ENCODE measurements around the gene DLGAP4. TPM values are rescaled to one million over a fixed set of nuclear protein-coding genes. Genes with fewer than 3 reads are reported as not detected.

Gene DLGAP4
- total RNA-seq, 1 experiment from 2014 or later, result 80.3 TPM

GRCh38 chr20:36565520-36565919 lies 259.4 kb downstream of the DLGAP4 start:
- CTCF ChIA-PET, result interaction anchor here (2.4 kb wide), 1 partner anchor 8 kb away, joined by 9 read pairs; no protein-coding TSS in a partner anchor
- no peak overlapping the region for H3K27ac Mint-ChIP-seq (ENCODE audit: low read depth, unreplicated experiment)

GRCh38 chr20:36569847-36570429 lies 263.8 kb downstream of the DLGAP4 start:
- intact Hi-C loops (cut with micrococcal nuclease), result no loop called here
- Mint-ChIP-seq H3K9me3 (ENCODE audit: unreplicated experiment) (peaks cover 5% of the 10 kb centered on the region), H3K36me3 (ENCODE audit: insufficient read depth, unreplicated experiment) (no peaks in the 10 kb centered on the region), H3K4me3 (ENCODE audit: unreplicated experiment) (no peak overlapping the region), H3K27ac (ENCODE audit: low read depth, unreplicated experiment) (no peak overlapping the region), H3K27me3 (ENCODE audit: insufficient read depth, unreplicated experiment) (no peaks in the 10 kb centered on the region), H3K4me1 (ENCODE audit: insufficient read depth, unreplicated experiment) (peaks cover 6% of the 10 kb centered on the region)
- ChIA-PET CTCF (interaction anchor here (0.7 to 1.1 kb wide), 3 partner anchors 28 to 370 kb away, joined by 3 to 5 read pairs (median 4); no protein-coding TSS in a partner anchor), POLR2A (interaction anchor here (0.7 kb wide), 2 partner anchors 24 to 292 kb away, joined by 3 read pairs; no protein-coding TSS in a partner anchor)
- TF ChIP-seq CTCF (IDR thresholded peaks at IDR 0.05; ENCODE audit: unreplicated experiment), result no peak
- BruUV-seq (replicated peaks), result no TSS peak
- DNase-seq (ENCODE audit: unreplicated experiment), result peak; percentile 28

More at GRCh38 chr20:36565520-36565919, 259.4 kb downstream of the DLGAP4 start:
- intact Hi-C loops (cut with micrococcal nuclease), result no loop called here
- Mint-ChIP-seq H3K4me1 (ENCODE audit: insufficient read depth, unreplicated experiment) (no peaks in the 10 kb centered on the region), H3K36me3 (ENCODE audit: insufficient read depth, unreplicated experiment) (no peaks in the 10 kb centered on the region), H3K27me3 (ENCODE audit: insufficient read depth, unreplicated experiment) (no peaks in the 10 kb centered on the region), H3K4me3 (ENCODE audit: unreplicated experiment) (no peak overlapping the region), H3K9me3 (ENCODE audit: unreplicated experiment) (peaks cover 10% of the 10 kb centered on the region)
- no TSS peak for BruUV-seq (replicated peaks)
- POLR2A ChIA-PET, result no interaction called here
- no peak for TF ChIP-seq CTCF (IDR thresholded peaks at IDR 0.05; ENCODE audit: unreplicated experiment)
- DNase-seq (ENCODE audit: unreplicated experiment), result no peak

- intact Hi-C loops (cut with micrococcal nuclease), result no loop called here
- peaks cover 19% of the 10 kb centered on the region for H3K4me1 Mint-ChIP-seq (ENCODE audit: insufficient read depth, unreplicated experiment)
- H3K9me3 Mint-ChIP-seq (ENCODE audit: unreplicated experiment), result no peaks in the 10 kb centered on the region
- no peaks in the 10 kb centered on the region for H3K27me3 Mint-ChIP-seq (ENCODE audit: insufficient read depth, unreplicated experiment)
- POLR2A ChIA-PET, result interaction anchor here (0.6 to 6.4 kb wide), 4 partner anchors 14 to 1397 kb away, joined by 3 to 60 read pairs (median 4); partner anchors contain the start of gene RAB5IF
- CTCF ChIA-PET, result interaction anchor here (0.9 to 2.8 kb wide), 3 partner anchors 13 to 202 kb away, joined by 3 to 8 read pairs (median 3); partner anchors contain the start of genes DSN1 and RAB5IF
- no TSS peak for BruUV-seq (replicated peaks)
- peak overlapping the region; percentile 87 for H3K27ac Mint-ChIP-seq (ENCODE audit: low read depth, unreplicated experiment)
- no peak for TF ChIP-seq CTCF (IDR thresholded peaks at IDR 0.05; ENCODE audit: unreplicated experiment)
- peak overlapping the region; percentile 58 for H3K4me3 Mint-ChIP-seq (ENCODE audit: unreplicated experiment)
- no peaks in the 10 kb centered on the region for H3K36me3 Mint-ChIP-seq (ENCODE audit: insufficient read depth, unreplicated experiment)
- DNase-seq (ENCODE audit: unreplicated experiment), result no peak
Measured at GRCh38 chr20:36571564-36572504, 265.7 kb downstream of the DLGAP4 start.

- H3K27ac Mint-ChIP-seq (ENCODE audit: low read depth, unreplicated experiment), result peak overlapping the region; percentile 87
- no peaks in the 10 kb centered on the region for H3K9me3 Mint-ChIP-seq (ENCODE audit: unreplicated experiment)
- H3K36me3 Mint-ChIP-seq (ENCODE audit: insufficient read depth, unreplicated experiment), result no peaks in the 10 kb centered on the region
- H3K27me3 Mint-ChIP-seq (ENCODE audit: insufficient read depth, unreplicated experiment), result no peaks in the 10 kb centered on the region
- CTCF ChIA-PET, result interaction anchor here (1.2 to 2.8 kb wide), 2 partner anchors 14 to 33 kb away, joined by 3 to 8 read pairs; partner anchors contain the start of gene RAB5IF
- H3K4me3 Mint-ChIP-seq (ENCODE audit: unreplicated experiment), result peak overlapping the region; percentile 58
- intact Hi-C loops (cut with micrococcal nuclease), result no loop called here
- no peak for TF ChIP-seq CTCF (IDR thresholded peaks at IDR 0.05; ENCODE audit: unreplicated experiment)
- peaks cover 19% of the 10 kb centered on the region for H3K4me1 Mint-ChIP-seq (ENCODE audit: insufficient read depth, unreplicated experiment)
- no peak for DNase-seq (ENCODE audit: unreplicated experiment)
- POLR2A ChIA-PET, result interaction anchor here (1.2 to 6.4 kb wide), 4 partner anchors 13 to 618 kb away, joined by 3 to 60 read pairs (median 5); partner anchors contain the start of genes RAB5IF and SCAND1
- BruUV-seq (replicated peaks), result no TSS peak
Measured at GRCh38 chr20:36572701-36573102, 266.6 kb downstream of the DLGAP4 start.
